GM19438 (cell line): ENCODE data around the gene SMARCA5.

Experiments
- ATAC-seq: cut with Tn5 transposase; IDR thresholded peaks from one replicate; pipeline ENCODE4 v1.9.1; 2021; ENCODE audit warnings: low read depth; ENCODE audit not compliant: unreplicated experiment

SMARCA5 gene

DNA sequence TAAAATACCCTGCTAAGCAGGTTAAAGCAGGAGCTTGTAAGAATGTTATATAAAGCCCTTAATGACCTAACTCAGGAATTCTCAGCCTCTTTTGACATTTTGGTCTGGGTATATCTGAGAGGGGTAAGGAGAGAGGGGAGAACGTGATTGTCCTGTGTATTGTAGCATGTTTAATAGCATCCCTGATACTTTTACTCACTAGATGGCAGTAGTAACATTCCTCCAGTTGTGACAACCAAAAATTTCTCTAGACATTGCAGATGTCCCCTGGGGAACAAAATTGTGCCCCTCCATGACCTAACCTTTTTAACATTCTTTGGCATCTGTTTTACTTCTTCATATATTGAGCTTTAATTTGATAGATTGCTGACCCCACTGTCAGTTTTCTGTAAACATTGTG, 17.9 kb downstream of the SMARCA5 start:
- ATAC-seq: no peak

DNA sequence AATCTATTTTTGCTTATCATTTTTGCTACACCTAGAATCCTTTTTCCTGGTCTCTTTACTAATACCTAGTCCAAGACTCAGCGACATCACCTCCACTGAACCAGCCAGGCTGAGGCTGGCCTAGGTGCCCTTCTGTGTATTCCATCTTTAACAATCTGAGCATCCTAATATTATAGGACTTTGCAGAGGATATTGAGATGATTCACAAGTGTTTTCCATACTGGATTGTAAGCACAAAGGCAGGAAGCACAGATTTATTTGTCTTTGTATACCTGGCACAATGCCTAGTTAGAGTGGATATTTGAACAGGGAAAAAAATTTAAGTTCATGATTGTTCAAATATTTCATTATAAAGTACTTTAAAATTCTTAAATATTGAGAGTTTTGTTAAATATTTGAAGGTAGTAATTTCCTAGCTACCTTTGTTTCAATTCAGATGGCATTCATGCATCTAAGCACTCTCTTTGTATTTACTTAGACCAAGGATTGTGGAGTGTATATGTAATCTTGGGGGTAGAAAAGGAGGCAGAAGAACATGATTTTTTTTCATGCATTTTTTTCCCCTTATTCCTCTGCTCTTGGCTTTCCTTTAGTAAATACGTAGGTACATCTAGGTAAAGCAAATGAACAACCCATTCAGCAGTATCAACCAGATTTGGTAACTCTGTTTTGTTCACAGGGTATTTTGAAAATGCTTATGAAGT, 18.4 kb downstream of the SMARCA5 start:
- no peak for ATAC-seq

DNA sequence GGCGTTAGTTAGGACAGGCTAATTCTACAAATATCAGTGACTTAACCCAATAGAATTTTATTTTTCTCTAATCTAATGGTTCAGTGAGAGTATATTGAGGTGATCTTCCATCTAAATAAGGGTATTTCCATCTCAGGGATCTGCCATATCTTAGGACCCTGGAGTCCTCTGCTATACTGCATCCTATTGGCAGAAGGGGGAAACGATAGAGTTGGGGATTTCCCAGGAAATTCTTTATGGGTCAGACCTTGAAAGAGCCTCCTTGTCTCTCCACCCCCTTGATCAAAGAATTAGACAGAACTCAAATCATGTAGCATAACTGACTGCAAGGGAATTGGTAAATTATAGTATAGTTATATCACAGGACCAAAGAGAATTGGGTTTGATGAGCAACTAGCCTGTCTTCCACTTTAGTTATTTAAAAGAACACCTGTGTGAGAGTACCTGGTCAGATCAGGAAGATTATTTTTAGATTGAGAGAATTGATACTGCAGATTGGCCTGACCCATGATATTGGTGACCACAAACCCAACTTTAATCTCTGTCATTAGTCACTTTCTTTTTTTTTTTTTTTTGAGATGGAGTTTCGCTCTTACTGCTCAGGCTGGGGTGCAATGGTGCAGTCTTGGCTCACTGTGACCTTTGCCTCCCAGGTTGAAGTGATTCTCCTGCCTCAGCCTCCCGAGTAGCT, 25.6 kb downstream of the SMARCA5 start:
- no peak for ATAC-seq

DNA sequence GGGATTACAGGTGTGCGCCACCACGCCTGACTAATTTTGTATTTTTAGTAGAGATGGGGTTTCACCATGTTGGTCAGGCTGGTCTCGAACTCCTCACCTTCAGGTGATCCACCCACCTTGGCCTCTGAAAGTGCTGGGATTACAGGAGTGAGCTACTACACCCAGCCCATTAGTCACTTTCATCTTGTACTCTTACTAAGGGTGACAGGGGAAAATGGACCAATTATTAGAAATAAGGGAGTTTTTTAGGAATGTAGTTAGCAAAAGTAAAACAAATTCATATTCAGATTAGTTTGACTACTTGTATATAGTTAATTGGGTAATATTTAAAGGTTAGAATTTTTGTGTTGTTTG, 26.1 kb downstream of the SMARCA5 start:
- ATAC-seq: no peak

DNA sequence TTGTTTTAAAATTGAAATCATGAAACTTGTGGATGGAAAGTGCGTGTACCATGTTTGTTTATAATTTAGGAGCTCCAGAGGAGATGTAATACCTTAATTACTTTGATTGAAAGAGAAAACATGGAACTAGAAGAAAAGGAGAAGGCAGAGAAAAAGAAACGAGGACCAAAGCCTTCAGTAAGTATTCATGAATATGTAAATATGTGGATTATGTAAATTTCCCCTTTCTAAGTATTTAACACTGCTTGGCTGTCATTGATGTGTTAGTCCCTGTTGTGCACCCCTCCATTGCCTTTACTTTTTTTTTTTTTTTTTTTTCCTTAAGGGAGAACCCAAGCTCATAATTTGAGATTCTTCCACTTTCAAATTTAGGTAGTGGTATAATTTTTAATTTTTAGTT, 36.4 kb downstream of the SMARCA5 start:
- ATAC-seq: no peak

DNA sequence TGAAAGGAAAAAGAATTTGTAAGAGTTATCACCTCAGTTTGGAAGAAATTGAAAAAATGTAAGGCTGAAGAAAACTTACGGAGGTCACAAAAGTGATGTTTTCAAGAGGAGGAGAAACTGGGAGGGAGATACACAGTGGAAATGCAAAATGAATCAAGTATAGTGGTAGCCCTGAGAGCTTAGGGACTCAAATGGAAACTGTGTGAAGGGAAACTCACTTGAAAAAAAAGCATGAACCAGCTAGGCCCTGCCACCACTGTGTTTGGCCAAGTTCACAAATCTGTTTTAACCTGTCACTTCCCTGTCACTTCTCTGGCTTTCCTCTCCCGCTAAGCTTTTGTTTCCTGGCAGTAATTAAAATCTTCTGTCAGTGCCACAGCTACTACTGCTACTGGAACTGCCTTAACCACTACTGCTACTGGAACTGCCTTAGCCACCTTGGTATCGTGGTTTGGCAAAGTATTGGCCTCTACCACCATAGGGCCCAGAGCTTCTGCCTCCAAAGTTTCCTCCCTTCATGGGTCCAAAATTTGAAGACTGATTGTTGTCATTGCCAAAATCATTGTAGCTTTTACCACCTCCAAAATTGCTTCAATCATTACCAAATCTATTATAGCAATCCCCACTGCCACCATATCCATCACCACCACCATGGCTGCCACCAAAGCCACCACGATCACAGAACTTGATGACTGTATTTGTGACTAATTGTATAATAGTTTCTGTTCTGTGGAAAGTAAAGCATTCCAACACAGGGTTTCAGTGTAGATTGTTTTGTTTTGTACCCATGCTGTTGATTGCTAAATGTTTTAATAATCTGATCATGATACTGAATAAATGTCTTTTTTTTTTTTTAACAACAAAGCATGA, 41.5 kb downstream of the SMARCA5 start:
- ATAC-seq: peak; percentile 48

DNA sequence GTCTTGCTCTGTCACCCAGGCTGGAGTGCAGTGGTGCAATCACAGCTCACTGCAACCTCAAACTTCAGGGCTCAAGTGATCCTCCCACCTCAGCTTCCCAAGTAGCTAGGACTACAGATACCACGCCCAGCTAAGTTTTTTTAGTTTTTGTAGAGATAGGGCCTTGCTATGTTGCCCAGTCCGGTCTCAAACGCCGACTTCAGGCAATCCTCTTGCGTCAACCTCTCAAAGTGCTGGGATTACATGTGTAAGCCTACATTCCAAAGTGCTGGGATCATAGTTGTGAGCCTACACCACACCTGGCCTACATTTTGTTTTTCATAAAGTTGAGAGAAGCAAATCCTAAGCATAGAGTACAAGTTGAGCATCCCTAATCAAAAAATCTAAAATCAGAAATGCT, 42.2 kb downstream of the SMARCA5 start:
- ATAC-seq: no peak

DNA sequence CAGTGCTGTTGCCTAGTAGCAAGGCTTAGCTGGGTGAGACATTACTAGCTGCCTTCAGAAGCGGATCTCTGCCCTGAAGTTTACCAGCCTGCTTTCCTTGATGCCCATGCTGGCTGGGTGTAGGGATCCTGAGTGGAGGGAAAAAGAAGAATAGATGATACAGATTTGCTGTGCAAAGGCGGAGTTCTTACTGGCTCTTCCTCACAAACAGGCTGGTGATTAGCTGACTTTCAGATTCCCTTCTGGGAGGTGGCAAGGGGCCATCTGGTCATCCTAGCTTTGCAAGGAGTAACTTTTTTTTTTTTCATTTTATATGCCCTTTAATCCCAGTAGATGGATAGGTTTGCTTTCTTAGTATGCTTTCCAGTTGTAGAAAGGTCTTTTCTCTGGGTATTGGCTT, 44.8 kb downstream of the SMARCA5 start:
- no peak for ATAC-seq

DNA sequence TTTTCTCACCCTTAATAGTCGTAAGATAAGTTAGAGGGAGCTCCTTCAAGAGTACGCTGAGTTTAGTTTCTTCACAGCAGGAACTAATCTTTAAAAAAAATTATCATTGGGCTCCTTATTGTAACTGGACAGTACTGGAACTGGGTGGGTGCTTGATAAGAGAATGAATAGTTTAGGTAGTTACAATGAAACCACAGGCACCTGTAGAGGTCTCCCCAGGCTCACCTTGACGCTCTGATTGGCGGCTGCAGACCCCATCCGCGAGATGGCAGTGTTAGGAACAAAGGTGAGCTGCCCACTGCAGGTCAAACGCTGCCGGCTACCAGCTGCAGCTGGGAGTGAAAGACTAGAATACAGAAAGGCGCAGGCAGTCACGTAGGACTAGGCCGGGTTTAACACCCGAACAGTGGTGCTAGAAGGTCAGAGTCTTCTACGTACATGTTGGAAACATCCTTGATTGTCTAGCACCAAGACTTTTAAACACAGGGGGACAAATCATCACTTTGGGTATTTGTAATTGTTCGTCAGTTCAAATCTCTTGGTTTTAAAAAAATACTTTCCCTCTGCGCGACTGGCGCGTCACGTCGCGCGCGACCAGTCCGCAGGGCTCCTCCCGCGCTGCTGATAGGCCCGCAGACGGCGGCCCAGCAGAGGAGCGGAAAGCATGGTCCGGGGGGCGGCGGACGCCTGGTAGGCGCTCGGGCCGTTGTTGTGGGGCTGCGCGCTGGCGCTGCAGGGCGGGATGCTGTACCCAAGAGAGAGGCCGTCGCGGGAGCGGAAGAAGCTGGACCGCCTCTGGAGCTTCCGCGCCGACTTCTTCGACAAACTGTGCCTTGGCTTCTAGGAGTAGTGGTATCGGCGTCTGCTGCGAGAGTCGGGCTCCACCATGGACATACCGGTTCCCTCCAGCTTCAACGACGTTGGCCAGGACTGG, 45.6 kb downstream of the SMARCA5 start:
- peak; percentile 82 for ATAC-seq

DNA sequence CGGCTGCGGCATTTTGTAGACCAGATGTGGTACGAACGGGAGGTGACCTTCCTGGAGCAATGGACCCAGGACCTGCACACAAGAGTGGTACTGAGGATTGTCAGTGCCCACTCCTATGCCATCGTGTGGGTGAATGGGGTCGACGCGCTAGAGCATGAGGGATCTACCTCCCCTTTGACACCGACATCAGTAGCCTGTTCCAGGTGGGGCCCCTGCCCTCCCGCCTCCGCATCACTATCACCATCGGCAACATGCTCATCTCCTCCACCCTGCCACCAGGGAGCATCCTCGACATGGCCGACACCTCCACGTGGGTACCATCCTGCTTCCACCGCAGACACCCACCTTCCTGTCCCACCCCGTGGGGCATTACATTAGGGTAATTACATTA, 46.2 kb downstream of the SMARCA5 start:
- ATAC-seq: peak; percentile 24

DNA sequence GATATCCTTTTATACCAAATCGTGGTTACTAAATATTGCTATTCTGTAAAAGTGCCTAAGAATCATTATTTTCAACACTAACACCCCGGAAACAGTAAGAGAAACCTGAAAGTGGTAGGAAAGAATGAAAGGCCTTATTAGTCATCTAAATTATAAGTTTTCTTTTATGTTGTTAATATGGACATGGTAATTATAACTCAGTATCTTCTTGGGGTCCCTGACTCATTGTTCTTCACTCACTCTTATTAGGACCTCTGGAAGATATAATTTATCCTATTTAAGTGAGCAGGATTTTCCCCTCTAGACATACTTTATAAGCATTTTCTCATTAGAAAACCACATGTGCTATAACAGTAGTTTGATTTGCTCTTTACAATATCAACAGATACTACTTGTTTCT, 51.0 kb downstream of the SMARCA5 start:
- ATAC-seq: no peak

DNA sequence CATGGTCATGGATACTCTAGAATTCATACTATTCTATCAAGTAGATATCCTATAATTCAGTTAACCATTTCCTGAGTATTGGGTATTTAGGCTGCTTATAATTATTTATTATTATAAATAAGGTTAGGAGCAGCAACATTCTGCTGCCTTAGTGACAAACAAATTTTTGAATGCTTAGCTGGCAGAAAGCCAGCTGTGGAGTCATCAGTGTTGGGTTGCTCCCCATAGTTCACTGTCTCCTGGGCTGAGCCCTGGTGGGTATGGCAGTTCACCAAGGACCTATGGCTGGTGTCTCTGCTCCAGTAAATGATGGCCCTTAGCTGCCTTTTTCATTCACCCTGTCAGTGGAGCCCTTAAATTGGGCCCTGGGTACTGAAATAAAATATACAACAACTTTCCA, 61.8 kb downstream of the SMARCA5 start:
- ATAC-seq: no peak

DNA sequence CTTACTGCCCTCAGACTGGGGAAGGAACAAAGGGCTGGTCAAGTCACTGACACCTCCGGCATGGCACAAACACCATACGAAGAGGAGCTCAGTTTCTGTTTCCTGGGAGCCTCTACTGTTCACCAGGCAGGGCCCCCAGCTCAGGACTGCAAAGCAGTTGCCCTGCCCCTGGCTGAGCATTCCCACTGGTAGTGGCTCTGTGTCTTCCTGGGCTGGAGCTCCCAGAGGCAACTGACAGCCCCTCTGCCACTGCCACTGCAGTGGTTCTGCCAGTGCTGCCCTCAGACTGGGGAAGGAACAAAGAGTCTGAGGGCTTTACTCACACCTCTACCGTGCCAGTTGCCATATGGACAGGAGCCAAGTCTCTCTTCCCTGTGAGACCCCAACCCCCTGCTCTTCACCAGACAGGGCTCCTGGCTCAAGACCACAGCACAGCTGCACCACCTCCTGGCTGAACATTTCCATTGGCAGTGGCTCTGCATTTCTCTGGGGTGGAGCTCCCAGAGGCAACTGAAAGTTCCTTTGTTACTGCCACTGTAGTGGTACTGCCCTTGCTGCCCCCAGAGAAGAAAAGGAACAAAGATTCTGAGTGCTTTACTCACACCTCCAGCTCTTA, 67.9 kb downstream of the SMARCA5 start:
- ATAC-seq: no peak

DNA sequence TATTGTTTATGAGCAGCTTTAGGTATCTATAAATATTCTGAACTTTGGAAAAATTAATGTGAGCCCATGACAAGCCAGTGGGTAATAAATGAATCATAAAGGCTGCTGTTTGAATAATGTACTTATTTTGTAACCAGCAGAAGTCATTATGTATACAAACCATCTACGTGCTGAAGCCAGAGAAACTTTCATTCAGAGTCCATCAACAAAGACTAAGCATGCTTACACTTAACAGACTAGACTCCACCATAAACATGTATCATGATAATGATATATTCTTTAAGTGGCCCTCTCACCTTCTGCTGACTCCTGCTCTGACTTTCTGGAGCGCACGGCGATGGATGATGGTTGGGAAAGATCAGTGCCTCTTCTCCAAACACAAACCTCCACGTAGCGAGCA, 72.0 kb downstream of the SMARCA5 start:
- ATAC-seq: no peak

DNA sequence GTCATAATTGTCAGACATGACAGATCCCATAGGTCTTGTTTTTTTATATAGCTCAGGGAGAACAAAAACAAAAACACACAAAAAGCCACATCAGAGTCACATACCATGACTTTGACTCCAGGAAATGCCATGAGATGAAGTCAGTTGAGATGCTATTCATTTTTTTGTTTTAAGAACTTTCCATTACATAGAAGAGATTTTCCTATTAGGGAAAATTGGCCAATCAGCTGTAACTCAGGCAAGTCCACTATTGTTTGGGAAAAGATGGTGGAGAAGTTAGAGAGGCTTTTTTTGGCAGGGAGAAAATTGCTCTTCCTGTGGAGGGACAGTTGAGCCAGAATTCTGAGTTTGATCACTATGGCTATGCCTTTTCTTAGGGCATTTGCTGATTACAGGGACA, 72.6 kb downstream of the SMARCA5 start:
- ATAC-seq: no peak

DNA sequence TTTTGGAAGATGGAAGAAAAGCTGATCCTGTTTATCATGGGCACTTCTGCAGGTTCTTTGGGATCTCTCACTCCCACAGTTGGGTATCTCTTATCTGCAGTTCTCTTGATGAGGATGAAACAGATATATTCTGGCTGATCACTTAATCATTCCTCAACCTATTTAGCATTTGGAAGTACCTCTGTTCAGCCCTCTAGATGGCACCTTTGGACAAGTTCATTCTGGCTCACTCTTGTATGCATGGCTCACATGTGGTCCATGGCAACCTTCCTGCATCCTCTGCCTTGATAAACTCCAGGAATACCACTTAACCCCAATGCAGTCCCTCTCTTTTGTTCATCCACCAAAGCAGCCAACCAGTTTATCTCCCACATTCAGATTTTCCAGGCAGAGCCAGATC, 74.2 kb downstream of the SMARCA5 start:
- ATAC-seq: no peak

DNA sequence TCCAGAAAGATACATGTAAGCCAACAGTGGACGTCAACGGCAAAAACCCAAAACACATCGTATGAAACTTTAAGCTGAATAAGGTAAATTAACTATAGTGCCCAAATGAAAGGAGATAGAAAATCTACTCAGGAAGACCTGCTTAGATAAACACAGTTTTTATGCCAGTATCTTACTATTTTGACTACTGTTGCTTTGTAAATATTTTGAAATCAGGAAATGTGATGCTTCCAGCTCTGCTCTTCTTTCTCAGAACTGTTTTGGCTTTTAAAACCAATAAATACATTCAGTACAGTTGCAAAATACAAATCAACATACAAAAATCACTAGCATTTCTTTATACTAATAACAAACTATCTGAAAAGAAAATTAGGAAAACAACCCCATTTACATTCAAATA, 83.8 kb downstream of the SMARCA5 start:
- no peak for ATAC-seq

DNA sequence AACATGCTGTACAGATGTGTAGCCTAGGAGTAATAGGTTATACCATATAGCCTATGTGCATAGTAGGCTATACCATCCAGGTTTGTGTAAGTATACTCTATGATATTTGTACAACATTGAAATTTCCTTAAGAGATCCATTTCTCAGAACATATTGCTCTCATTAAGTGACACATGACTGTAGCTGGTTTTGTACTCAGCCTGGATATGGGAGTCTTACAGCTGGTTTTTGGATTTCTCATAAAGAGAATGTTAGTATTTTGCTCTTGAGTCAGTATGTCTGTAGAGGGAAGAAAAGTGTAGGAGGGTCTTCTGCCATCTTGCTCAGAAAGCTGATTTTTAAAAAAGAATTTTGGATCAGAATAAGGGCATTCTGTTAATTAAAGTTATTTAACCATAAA, 85.3 kb downstream of the SMARCA5 start:
- no peak for ATAC-seq

DNA sequence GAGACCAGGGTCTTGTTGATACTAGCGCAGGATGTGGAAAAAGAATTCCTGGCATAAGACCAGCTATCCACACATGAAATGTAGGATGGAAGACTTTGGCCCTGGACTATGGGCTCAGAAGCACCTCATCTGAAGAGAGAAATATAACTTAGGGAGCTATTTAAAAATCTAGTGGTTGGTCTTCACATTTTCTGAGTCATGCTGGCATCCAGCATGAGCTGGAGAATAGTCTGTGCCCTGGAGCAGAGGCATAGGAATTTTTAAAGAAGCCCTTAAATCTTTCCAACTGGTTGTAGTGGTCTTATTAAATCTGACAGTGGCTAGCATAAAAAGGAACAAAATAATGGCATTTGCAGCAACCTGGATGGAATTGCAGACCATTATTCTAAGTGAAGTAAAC, 86.3 kb downstream of the SMARCA5 start:
- no peak for ATAC-seq

DNA sequence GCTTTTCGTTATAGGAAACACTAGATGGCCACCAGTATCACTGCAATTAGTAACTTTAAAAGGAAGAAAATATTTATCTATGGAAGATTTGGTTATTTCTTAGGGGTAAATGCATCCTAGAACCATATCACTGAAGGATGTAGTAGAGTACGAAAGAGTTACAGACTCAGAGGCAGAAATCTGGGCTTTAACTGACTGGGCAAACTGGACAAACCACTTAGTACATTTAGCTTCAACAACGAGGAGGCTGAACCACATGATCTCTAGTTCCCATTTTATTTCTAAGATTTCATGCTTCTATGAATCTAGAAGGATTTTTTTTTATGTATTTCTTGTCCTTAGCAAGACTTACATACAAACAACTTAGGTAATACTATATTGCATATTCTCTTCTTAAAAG, 93.0 kb downstream of the SMARCA5 start:
- ATAC-seq: no peak
